ENCODE results near the gene SLF2.

GRCh38 chr10:100980711-100981110 lies 67.9 kb downstream of the SLF2 start:
- TF ChIP-seq CTCF (IDR thresholded peaks at IDR 0.05) (no peak), POLR2AphosphoS5 (IDR thresholded peaks at IDR 0.05) (no peak)

All from prostate gland (tissue), 2 donors.